GM13976 (cell line): ENCODE results near the gene FAM234B.

Experiments used
- DNase-seq: peaks from one replicate; pipeline ENCODE4 v3.0.0; 2012; ENCODE audit warnings: low spot score
- in situ Hi-C: fragments of 300-500 bp; cut with MboI; formaldehyde crosslinking; loops from one replicate; pipeline ENCODE4 v1.12.0; 2022; ENCODE audit warnings: low sequenced_read_pairs, mixed read lengths, inconsistent platforms; ENCODE audit not compliant: unreplicated experiment
- TF ChIP-seq, protein P1 (sequence below): IDR thresholded peaks from 2 replicates; pipeline ENCODE4 v1.5.1; 2012; ENCODE audit warnings: borderline replicate concordance, mild to moderate bottlenecking; ENCODE audit not compliant: insufficient read depth; ENCODE audit errors: extremely low read depth, missing control alignments, control extremely low read depth

Gene FAM234B

DNA sequence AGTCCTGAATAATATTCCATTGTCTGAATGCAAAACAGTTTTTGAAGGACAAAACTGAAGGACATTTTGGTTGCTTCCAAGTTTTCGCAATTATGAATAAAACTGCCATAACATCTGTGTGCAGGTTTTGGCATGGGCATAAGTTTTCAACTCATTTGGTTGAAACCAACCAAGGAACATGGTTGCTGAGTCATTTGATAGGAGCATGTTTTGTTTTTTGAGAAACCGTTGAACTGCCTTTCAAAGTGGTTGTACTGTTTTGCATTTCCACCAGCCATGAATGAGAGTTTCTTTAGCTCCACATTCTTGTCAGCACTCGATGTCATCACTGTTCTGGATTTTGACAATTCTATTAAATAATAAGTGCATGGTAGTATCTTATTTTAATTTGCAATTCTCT is 82.3 kb downstream of the FAM234B start:
- TF ChIP-seq, protein P1, sequence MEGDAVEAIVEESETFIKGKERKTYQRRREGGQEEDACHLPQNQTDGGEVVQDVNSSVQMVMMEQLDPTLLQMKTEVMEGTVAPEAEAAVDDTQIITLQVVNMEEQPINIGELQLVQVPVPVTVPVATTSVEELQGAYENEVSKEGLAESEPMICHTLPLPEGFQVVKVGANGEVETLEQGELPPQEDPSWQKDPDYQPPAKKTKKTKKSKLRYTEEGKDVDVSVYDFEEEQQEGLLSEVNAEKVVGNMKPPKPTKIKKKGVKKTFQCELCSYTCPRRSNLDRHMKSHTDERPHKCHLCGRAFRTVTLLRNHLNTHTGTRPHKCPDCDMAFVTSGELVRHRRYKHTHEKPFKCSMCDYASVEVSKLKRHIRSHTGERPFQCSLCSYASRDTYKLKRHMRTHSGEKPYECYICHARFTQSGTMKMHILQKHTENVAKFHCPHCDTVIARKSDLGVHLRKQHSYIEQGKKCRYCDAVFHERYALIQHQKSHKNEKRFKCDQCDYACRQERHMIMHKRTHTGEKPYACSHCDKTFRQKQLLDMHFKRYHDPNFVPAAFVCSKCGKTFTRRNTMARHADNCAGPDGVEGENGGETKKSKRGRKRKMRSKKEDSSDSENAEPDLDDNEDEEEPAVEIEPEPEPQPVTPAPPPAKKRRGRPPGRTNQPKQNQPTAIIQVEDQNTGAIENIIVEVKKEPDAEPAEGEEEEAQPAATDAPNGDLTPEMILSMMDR: no peak
- in situ Hi-C loops: no loop called here
- no peak for DNase-seq

DNA sequence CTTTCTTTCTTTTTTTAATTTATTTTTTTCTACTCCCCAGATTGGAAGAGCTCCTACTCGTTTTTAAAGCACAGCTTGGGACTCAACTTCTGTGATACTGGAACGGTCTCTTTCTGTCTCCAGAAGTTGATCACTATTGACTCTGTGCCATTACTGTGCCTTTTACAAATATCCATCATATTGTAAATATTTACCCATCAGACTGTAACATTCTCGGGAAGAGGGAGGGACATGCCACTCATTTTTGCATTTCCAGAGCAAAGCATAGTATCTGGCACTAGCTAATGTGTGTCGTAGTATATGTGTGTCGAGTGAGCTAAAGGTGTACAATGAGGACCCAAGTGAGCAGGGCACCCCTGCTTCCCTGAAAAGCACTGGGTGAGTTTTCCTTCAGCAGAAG is 83.3 kb downstream of the FAM234B start:
- no peak for DNase-seq
- TF ChIP-seq, protein P1: no peak
- in situ Hi-C loops: no loop called here

DNA sequence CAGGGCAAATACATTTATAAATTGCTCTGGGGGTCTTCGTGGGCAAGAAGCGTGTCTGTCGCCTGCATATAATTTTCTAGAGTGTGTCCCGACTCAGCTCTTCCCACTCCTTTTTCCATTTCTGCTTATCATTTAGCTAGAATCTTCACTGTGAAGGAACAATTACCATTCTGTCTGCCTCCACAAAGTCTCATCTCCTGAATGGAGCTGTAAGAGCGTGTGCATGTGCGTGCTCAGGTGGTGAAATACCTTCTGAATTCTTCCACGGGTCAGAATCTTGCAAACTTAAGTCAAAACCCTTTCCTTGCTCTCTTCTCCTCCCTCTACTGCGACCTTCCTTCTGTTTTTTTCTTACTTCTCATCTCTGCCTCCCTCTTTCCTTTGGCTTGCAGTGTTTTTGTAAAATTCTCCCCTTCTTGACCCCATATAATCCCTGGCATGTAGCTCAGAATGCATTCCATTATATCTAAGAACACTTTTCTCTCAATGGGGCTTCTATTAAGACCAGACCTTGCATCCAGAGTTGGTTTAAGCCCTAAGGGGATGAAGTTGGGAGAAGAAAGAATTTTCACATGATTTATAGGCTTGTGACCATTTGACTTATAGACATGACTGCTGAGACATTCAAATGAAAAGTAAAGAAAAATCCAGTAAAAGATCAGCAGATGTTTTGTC is 84.2 kb downstream of the FAM234B start:
- no peak for DNase-seq
- in situ Hi-C loops: no loop called here
- TF ChIP-seq, protein P1: no peak

DNA sequence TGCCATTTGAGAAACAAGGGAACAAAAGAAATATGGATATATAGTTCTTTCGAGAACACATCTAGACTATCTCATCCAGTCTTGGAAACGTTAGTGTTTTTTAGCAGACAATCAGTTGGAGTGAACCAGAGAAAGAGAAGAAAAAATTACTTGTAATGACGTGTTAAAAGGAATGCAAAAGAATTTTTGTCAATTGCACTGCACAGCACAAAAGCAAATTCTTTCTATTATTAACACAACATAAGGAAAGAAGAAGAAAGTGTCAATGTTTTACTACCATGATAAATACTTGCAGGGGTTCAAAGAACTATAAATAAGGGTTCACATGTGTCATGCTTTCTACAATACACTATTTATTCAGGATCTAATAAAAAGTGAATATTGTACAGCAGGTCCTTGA is 86.8 kb downstream of the FAM234B start:
- in situ Hi-C loops: no loop called here
- no peak for DNase-seq
- TF ChIP-seq, protein P1: no peak
